ENCODE results near the gene DUOXA2. TPM values are rescaled to one million over a fixed set of nuclear protein-coding genes. Genes with fewer than 3 reads are reported as not detected.

Gene DUOXA2
- total RNA-seq, result under 0.01 TPM in 1 of 2 replicates, not detected in the other

DNA sequence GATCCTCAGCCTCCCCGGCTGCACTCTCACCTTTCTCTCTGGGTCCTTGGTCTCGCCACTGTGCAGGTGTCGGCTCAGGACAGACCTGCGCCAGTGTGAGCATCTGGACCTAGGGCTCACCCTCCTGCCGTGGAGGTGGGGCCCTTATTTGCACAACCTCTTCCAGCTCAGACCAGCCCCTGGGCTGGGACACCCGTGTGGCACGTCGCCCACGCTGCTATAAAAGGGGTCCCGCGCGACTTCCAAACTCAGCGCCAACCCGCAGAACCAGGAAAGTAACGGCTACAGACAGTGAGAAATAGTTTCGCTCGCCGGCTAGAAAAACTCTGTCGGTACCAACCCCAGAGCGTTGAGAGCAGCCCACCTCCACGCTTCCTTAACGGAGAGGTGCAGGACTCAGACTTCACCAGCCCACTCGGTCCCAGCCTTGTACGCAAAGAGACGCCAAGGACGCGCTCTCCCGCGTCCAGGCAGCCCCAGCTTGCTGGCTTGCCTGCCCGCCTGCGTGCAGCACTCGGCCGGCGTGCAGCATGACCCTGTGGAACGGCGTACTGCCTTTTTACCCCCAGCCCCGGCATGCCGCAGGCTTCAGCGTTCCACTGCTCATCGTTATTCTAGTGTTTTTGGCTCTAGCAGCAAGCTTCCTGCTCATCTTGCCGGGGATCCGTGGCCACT is at the start of gene DUOXA2, which contains the start of gene DUOX2:
TSS of gene DUOXA2 (plus strand) at position 251 of the 675 bp plus-strand sequence. CDS start at position 531, 280 bp downstream.
TSS of gene DUOX2 (minus strand) at position 97 of the 675 bp plus-strand sequence. CDS start 761 bp downstream, outside the sequence.

DNA sequence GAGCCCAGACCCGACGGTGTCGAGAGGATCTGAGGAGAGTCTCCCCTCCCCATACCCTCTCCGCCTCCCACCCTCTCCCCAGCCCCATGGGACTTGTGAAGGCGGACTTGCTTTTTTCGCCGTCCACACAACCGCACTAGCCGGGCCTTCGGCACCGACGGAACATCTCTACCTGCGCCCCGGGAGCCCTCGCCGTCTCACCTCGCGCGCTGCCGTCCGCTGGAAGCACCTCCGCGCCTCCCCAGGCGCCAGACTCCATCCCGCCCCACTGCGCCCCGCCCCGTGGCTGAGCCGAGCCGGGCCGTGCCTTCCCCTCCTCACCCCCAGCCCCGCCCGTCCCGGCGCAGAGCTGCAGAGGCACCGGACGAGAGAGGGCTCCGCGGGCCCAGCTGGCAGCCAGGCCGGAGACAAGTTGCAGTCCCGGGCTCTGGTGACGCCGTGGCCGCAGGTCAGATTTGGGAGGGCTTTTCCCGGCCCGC is 15.6 kb downstream of the DUOXA2 start, which contains the start of the genes DUOX1 and DUOXA1:
TSS of gene DUOX1 (plus strand) at position 344 of the 479 bp plus-strand sequence. CDS start 1,973 bp downstream, outside the sequence.
TSS of gene DUOXA1 (minus strand) at position 229 of the 479 bp plus-strand sequence. CDS start 6,865 bp downstream, outside the sequence.

Other genes starting within 250 kb of the DUOXA2 start
- not detected in 2 replicates for gene TERB2, start 157.6 kb upstream of the DUOXA2 start, total RNA-seq
- gene SORD, start 91.1 kb upstream of the DUOXA2 start, total RNA-seq, result 18.5 and 22.7 TPM in 2 replicates
- gene DUOX2, start 154 bp upstream of the DUOXA2 start, total RNA-seq, result 0.13 TPM in 1 of 2 replicates, not detected in the other
- gene DUOXA1, start 15.6 kb downstream of the DUOXA2 start, total RNA-seq, result not detected in 2 replicates
- not detected in 2 replicates for gene DUOX1, start 15.7 kb downstream of the DUOXA2 start, total RNA-seq
- 3.2 and 15.4 TPM in 2 replicates for gene SHF, start 73.6 kb downstream of the DUOXA2 start, total RNA-seq
- not detected in 2 replicates for gene SLC28A2, start 137.9 kb downstream of the DUOXA2 start, total RNA-seq